GM19467 (cell line): ENCODE data around the gene FAM114A1.
"Not testable (repeated sequence)": the region's sequence is repeated elsewhere in the genome, so short reads cannot be mapped to it uniquely, and the experiment has no call there.

ENCODE experiments used
- ATAC-seq: cut with Tn5 transposase; IDR thresholded peaks from one replicate; pipeline ENCODE4 v1.9.1; 2021; ENCODE audit warnings: mild to moderate bottlenecking, moderate library complexity; ENCODE audit not compliant: unreplicated experiment

Gene FAM114A1

DNA sequence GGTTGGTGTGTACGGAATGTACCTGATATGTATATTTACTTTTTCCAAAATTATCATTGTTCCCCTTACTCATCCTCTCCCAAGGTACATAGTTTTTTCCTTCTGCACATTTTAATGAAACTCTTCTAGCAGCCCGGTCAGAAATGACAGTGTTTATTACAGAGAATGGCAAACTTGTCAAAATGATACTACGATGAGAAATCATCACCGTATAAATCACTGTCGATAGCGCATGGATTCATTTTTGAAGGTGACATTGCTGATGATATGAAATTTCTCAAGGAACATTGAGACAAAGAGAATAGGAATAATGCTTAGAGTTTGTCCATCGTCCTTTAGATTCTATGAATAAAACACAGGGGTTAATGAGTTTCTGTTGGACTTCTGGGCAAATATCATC is 30.6 kb downstream of the FAM114A1 start:
- ATAC-seq: no peak

DNA sequence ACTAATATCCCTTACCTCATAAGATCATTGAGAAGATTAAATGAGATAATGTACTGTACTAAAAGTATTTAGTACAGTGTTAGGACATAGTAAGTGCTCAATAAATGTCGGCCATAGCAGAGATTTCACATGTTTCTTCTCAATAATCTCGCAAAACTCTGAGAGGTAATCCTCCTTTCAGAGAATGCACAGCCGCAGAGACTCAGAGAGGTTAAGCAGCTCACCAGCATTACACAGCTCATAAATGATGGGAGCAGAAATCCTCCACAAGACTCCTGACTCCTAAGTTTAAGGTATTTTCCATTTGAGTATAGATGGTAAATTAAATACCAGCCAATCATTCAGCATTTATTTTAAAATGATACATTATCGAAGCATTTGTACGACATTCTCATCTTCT is 34.6 kb downstream of the FAM114A1 start:
- ATAC-seq: no peak

- ATAC-seq: no peak
Observed at GRCh38 chr4:38902695-38903094, 35.1 kb downstream of the FAM114A1 start.

DNA sequence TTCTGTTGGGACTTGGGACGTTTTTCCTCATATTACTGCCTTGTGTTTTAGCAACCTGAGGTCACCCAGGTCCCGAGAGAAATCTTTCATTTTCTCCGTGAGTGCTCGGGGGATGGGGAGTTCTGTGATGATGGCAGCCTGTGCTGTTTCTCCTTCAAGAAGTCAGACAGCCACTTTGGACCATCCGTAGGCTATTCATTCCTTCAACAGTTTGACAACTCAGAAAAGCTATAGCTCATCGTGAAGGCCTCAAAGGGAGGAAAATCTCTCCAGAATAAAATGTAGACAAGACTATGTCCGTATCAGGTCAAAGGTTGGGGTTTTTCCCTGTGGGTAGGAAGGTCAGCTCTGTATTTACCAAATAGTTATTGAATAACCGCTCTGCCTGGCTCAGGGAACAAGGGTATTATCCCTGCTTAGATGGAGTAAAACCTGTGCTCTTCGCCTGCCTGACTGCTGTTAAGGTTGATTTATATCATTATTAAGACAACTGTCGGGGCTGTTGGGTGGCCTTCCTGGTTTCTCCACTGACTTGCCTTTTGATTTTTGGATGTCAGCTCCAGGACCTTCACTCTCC is 36.6 kb downstream of the FAM114A1 start:
- ATAC-seq: no peak

DNA sequence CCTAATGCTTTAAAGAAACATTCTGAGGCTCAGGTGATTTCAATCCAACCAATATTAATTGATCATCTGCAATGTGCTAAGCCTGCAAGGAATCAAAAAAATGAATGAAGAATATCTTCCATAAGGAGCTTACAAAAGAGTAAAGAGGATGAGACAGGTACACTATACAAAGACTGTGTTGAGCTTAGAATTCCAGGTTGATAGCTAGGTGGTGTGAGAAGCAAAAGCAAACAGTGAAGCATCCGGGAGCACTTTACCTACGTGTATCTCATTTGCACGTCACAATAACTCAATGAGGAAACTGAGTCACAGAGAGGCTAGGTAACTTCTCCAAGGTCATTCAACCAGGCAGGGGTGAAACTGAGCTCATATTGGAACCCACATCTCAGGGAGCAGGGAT is 37.1 kb downstream of the FAM114A1 start:
- ATAC-seq: no peak

DNA sequence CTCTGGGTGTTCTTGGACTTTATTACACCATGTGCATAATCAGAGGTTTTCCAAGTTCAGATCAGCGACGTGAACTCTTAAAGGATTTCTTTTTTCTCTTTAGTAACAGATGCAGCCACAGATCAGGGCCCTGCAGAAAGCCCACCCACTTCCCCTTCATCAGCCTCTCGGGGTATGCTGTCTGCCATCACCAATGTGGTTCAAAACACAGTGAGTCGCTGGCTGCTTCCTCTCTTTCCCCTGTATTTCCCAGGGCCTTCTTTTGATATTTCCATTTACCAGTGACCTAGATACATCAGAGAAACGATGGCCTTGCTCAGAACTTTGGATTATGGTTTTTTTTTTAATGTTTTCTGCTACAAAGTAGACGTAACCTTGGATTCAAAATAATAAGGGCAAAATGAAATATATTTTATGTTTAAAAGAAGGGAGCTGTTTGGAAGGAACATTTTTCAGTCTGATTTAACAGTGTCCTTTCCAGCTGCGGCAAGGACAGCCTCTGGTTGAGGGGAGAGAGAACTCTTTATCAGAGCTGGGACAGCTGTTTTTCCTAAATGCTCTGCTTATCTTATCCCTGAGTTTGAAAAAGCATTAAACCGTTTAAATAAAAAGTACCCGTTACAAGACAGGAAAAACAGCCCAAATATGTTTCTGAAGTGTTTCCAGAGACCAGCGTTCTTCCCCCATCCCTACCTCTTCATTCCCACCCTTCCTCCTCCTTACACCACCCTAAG is 38.2 kb downstream of the FAM114A1 start:
- no peak for ATAC-seq

DNA sequence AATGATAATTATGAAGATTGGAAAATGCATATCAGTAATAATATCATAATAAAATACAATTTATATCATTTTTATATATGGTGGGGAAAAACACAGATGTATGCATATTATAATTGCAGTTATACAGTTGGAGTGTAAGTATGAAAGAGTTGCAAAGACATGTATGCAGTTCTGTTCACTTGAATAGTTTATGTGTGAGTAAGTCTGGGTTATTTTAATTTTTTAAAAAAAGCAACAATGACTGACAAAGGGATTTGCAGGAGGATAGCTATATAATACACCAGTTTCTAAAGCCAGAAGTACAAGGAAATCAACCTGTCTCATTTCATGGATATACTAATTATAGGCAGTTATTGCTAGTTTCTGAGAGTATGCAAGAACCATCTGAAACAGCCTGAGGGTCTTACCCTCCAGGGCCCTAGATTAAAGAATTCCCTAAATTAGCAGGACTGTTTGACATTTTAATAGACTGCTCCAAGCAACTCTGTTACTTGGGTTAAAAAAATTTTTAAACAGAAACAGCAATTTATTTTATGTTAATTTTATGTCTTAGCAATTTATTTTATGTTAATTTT is 40.2 kb downstream of the FAM114A1 start:
- no peak for ATAC-seq

DNA sequence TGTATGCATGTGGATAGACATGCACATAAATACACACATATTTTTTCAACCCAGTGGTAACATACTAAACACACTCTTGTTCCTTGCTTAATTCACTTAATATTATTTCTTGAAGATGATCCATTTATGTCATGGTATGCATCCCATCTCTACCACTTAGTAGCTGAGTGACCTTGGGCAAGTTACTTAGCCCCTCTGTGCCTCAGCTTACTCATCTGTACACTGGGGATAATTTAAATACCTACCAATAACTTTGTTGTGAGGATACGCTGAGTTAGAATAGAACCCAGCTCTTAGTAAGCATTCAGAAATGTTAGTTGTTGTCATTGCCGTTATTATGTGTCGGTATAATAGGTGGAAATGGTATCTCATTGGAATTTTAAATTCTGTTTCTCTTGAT is 41.4 kb downstream of the FAM114A1 start:
- ATAC-seq: no peak

- no peak for ATAC-seq
Observed at GRCh38 chr4:38911257-38911656, 43.7 kb downstream of the FAM114A1 start.

DNA sequence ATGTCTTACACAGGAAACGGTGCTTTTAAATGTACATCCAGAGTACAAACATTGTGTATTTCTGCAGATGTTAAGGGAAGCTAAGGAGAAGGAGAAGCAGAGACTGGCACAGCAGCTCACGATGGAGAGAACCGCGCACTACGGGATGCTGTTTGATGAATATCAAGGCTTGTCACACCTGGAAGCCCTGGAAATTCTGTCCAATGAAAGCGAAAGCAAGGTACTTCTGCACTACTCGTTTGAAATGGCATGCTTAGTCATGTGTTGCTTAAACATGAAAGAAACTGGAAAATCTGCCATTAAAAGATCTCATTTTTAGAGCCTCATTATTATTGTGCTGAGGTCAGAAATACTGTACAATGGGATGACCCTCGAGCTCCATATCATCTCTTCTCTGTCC is 47.2 kb downstream of the FAM114A1 start:
- ATAC-seq: no peak

GRCh38 chr4:38916267-38916666 is 48.7 kb downstream of the FAM114A1 start:
- not testable (repeated sequence) for ATAC-seq

DNA sequence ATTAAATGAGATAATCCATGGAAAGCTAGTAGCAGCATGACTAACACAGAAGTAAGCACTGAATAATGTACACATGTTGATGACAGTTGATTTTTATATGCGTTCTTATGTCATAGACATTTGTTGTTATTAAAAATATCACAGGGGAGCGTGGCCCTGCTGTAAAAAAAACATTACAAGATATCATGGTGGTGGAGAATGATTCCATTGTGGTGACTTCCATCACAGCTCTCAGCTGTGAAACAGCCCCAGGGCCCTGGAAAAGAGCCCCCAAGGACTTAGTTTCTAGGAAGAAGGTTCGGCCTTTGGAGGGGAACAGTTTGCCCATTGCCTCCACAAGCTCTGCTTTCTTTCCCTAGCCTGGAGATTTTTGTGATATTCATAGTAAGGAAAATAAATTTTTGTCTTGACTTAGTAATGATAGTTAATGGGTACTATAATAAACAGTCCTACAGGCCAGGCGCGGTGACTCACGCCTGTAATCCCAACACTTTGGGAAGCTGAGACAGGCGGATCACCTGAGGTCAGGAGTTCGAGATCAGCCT is 49.9 kb downstream of the FAM114A1 start:
- ATAC-seq: no peak

- ATAC-seq: no peak
Observed at GRCh38 chr4:38919494-38919893, 51.9 kb downstream of the FAM114A1 start.

- ATAC-seq: no peak
Observed at GRCh38 chr4:38920186-38920585, 52.6 kb downstream of the FAM114A1 start.

DNA sequence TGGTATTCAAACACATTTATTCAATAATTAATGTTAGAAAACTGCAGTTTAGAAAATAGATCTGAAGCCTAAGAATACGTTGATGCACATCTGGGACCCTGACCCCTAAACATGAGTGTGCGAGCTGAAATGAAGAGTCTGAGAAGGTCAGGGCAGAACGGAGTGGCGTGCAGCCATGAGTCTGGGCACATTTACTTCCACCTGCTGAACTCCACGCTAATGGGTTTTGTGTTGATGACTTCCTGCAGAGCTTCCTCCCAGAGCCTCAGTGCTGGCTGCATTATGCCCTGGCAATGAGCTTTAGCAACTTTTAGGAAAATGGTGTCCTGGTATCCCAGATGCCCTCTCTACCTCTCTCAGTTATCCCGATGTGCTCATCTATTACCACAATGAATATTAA is 53.1 kb downstream of the FAM114A1 start:
- ATAC-seq: no peak

- ATAC-seq: no peak
Observed at GRCh38 chr4:38921151-38921550, 53.5 kb downstream of the FAM114A1 start.

- no peak for ATAC-seq
Observed at GRCh38 chr4:38923746-38924145, 56.1 kb downstream of the FAM114A1 start.

- no peak for ATAC-seq
Observed at GRCh38 chr4:38924353-38924752, 56.7 kb downstream of the FAM114A1 start.

- ATAC-seq: no peak
Observed at GRCh38 chr4:38925492-38926413, 58.1 kb downstream of the FAM114A1 start.

DNA sequence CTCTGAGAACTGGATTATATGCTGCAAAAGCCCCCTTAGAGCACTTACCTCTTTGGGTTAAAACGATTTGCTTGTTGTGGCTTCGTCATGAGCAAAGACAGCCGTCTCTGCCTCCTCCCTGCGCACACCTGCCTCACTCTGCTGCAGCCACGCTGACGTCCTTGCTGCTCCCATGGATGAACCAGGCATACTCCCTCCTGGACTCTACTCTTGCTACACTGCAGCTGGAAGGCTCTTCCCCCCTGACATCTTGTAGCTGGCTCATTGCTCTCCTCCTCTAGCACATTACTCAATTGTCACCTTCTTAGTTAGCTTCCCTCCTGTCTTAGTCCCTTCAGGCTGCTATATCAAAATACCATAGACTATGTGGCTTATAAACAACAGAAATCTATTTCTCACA is 59.3 kb downstream of the FAM114A1 start:
- ATAC-seq: no peak

DNA sequence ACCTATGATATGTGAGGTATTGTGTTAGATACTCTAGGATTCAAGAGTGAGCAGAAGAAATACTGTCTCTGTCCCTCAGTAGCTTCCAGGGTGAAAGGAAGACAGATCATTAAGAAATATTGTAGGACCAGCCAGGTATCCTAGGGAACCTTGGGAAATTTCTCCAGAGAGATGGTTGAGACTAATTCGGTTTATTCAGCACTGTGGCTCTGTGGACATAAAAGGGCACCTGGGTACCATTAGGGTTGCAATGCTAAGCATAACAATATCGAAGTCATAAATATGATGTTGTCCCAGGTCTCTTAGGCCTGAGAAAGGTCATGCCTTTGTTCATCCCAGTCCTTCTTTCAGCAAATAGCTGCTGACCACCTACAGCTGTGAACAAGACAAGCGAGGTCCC is 61.0 kb downstream of the FAM114A1 start:
- no peak for ATAC-seq
